Right kidney (tissue), 1 donor: ENCODE measurements around the gene CLDN24.
"Not testable (repeated sequence)": the region's sequence is repeated elsewhere in the genome, so short reads cannot be mapped to it uniquely, and the experiment has no call there.

ENCODE experiments used
- DNase-seq: peaks from one replicate; pipeline ENCODE4 v3.0.0-alpha.2; 2016

The CLDN24 gene

DNA sequence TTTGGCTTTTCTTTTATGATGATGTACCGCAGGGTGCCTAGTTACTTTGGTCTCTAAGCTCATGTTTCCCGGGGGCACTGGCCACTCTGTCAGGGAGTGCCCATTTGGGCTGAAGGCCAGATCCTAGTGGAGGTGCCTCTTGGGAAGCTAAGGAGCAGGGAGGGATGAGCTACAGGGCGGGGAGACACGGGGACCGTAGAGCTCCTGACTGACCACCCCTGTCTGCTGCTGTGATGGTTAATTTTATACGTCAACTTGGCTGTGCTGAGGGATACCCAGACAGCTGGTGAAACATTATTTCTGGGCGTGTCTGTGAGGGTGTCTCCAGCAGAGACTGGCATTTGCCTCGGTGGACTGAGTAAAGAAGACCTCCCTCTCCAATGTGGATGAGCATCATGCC, 24.9 kb upstream of the CLDN24 start:
- no peak for DNase-seq

DNA sequence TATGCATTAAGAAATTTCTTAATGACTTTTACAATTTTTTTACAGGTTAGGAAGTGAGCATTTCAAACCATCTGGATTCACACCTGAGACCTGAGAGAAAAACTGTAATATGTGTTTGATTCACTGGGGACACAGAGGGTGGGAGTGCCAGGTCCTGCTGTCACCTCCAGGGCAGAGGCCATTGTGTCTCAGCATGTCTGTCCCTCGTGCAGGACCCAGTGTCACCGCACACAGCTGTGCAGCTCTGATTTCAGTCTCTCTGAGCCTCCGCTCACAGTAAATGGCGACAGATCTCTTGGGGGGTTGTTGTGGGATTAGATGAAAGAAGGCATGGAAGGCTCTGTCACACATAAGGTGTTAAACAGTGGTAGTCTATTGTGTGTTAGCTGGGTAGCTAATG, 23.0 kb upstream of the CLDN24 start:
- no peak for DNase-seq

DNA sequence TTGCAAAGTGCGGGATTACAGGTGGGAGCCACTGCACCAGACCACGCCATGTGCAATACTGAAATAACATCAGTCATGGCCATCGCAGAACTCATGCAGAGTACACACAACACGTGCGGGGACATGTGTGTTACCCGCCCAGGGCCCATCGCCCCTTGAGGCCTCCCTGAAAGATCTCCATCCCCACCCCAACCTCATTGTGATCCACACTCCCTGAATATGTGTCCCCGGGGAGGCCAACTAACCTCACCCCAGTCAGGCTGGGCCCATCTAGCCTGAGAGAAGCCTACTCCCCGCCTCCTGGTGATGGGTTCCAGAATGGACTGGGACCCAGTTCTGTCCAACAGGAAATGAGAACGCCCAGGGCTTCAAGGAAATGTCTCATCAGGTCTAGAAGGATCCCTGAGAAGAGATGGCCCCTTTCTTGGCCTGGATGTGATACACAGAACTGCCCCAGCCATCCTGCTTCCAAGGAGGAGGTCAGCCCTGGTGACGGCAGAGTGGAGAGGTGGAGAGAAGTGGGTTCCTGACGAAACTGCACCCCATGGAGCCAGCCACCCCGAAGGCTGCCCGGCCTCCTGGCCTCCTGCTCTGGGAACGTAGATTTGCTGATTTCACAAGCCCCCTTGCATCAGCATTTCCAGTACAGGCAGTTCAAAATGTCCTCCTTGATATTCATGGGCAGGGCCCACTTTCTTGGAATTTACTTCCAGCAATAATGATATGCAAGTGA, 22.5 kb upstream of the CLDN24 start:
- DNase-seq: no peak

DNA sequence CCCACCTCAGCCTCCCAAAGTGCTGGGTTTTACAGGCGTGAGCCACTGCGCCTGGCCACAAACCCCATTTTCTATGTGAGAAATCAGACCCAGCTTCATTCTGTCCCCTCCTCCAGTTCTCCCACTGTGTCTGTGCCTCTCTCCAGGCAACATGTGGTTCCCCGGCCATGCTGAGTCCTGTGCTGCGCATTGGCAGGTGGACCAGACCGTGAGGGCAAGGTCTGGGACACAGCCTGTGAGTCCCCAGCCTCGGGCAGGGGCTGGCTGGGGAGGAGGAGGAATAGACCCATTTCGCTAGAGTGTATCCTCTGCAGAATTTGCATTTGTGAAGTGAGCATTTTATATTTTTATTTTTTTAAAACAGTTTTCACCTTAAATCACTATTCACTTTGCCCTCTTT, 21.5 kb upstream of the CLDN24 start:
- DNase-seq: no peak

DNA sequence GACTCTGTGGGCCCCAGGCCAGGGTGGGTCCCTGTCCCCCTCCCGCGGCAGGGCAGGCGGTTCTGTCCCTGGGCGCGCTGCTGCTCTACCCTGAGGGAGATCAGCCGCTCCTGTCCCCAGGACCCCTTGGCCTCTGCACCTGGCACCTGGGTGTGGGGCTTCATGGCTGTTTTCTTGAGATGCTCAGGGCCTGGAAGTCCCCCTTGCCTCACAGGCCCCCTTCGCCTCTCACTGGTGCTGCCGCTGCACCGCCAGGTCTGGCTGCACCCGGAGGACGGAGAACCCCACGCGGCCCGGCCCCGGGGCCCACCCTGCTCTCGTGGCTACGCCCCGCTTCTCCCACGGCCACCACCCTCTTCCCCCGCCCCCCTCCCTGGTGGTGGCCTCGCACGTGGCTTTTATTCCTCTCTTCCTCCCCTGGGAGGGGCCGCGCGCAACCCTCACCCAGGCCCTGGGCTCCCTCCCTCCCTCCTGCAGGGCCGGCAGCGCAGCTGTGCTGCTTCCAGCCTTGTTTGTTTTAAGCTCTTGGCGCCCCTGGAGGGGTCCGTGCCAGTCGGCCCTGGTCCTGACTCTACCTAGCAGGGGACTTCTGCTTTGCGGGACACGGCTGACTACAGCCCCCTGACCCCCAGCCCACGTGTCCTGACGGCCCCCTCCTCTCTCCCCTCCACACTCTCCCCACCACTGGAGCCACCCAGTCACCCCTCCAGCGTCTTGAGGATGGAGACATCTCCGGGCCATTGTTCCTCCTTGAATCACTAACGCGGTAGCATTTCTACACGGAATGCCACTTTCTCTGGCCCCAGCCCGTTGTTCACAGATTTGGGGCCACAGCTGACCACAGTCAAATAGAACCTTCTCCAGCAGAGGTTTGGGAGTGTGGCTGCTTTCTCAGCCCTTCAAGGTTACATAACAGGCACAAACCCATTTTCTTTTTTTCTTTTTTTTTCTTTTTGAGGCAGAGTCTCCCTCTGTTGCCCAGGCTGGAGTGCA, 20.6 kb upstream of the CLDN24 start:
- DNase-seq: peak; percentile 39

DNA sequence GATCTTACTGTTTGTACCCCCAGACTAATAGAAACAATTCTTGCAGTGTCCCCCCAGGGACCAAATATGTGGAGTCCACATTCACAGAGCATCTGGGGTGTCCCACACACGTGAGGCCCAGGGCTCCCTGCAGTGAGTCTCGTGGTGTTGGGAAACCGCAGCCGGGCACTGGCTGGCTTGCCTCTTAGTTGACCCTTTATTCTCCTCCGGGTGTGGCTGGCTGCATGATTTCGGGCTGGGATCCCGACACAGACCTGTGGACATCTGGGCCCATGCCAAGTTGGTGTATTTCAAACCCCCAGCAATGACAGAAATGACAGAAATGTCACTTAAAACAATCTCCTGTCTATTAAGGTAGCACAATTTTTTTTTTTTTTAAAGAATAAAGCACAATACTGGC, 15.6 kb upstream of the CLDN24 start:
- no peak for DNase-seq

DNA sequence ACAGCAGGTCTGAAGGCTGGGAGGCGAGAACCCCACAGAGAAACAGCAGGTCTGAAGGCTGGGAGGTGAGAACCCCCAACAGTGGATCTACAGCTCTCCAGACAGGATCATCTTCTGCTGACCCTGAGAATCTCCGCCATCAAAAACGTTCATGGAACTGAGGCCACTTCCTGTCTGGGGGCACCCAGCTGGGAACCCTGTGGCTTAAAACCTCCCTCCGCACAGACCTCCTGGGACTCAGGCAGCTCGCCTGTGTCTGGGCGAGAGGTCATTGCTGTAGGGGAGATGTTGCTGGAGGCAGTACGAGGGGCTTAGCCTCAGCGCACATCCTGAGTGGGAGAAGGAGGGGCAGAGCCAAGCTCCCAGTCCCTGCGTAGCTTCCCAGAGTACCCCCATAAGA, 15.1 kb upstream of the CLDN24 start:
- DNase-seq: no peak

DNA sequence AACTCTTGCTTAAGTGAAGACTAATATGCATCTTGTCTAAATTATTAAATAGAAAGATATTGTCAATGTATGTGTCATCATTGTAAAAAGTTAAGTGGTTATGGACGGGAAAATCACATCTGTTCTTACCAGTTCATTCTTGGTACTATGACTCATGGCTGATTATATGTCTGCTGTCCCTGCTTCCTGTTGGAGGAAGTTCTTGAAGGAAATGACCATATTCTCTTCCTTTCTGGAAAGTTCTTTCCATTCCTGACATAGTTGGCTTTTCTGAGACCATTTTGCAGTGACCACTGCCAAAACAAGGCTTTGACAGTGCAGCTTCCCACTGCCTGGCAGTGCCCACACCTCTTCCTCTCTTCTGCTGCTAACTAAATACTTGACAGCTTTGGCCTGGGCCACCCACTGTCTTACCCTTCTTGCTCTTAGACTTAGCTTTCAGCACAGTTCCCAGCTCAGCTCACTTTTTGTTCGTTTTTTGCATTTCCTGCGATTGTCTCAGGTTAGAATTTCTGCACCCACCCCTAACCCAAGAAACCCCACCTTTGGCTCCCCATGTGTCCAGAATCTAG, 13.2 kb upstream of the CLDN24 start:
- DNase-seq: no peak

DNA sequence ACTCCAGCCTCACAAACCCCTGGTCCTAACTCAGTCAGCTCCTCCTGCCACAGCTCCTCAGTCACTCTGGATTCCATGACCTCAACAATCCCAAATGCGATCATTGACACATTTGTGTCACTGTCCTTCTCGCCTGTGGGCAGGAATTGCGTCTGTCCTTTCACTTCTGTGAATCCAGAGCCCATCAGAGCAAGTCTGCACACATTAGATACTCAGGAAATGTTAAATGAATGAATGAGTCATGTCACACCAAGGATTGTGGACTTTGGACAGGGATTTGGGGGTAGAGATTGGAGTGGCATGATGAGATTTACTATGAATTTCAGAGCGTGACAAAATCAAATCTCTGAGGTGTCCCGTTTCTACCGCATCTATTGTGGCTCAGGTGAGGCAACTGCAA, 11.8 kb upstream of the CLDN24 start:
- no peak for DNase-seq

DNA sequence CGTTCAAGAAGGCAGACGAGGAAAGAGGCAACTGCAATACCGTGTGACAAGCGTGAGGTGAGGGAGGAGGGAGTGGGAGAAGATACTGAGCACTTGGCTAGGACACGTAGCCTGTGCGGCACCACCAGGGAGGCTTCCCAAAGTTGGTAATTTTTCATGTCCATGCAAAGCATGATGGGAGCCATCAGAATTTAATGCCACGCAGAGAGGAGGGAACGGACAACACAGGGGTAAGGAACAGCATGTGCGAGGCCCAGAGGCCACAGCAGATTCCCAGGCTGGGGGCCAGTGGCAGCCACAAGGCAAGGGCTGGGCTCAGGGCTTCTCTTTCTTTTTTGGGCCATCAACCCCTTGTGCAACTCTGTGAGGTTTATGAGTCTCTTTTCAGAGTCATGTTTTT, 11.0 kb upstream of the CLDN24 start:
- DNase-seq: no peak

DNA sequence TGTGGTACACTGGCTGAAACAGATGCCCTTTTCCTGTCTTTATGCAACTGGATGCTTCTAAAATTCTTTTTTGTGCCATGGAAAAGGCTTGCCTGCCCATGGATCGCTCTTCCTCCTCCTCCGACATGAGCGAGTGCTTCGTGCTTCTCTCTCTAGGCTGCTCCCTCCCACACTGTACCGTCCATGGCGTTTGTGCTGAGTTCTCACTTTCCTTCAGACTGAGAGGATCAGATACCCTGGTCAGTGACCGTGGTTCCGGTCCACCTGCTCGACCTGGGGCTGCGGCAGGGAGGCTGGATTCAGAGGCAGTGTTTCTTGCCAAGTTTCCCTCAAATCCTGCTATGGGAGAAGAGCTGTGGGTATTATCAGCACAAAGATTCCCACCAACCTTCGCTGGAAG, 10.2 kb upstream of the CLDN24 start:
- DNase-seq: peak; percentile 44

DNA sequence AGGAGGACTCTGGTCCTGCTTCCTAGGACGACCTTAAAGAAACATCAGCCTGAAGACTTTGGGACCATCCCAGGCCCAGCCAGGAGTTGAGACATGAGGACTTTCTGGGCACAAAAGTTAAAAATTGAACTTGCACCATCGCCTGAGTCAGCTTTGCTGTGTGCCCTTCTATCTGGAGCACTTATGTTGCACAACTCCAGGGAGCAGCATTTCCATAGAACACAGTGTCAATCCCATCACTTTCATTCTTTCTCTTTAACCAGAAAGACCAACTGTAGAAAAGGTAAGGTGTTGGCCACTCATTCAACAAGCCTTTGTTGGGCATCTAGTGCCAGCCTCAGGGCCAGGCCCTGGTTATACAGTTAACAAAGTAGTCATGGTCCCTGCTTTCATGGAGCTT, 8.6 kb upstream of the CLDN24 start:
- DNase-seq: no peak

DNA sequence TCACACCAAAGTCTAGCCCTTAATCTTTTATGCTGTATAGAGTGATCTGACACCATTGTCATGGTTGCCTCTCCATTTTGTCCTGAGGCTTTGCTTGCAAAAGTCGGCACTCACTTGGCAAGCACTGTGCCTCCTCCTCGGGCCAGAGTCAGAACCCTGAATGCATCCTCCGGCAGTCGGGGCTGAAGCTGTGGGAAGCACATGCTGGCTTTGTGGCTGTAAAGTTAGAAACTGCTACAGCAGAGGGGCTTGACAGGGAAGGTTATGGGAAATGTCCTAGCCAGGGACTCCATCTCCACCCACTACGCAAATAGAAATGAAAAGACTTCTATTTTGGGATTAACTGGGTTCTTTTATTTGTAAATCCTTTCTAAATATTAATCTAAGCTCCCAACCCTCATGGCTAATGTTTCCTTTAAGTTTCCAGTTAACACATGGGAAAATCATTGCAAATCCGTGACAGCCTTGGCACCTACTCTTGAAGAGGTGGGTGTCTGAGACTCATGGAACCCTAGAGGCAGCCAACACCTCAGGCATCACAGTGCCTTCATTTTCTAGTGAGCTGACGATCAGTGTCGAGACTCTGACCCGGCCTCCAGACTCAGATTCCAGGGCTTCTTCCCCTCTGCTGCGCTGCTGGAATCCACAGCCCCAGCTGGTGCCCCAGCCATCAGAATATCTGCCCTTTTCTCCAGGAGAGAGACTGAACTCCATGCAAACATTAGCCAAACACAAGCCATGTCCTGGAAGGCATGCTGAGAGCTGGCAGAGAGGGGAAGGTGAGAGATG, 7.9 kb upstream of the CLDN24 start:
- DNase-seq: no peak

DNA sequence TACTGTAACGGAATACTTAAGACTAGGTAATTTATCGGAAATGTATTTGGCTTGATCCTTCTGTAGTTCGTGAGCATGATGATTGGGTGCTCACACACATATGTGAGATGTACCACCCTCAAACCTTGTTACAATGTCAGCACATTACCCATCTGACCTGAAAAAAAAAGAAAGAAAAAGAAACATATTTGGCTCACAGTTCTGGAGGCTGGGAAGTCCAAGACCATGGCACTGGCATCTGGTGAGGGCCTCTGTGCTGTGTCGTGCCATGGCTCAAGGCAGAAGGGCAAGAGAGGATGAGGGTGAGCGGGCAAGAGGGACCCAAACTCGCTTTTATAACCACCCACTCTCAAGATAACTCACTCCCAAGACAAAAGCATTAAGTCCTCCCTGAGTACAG, 7.0 kb upstream of the CLDN24 start:
- no peak for DNase-seq

DNA sequence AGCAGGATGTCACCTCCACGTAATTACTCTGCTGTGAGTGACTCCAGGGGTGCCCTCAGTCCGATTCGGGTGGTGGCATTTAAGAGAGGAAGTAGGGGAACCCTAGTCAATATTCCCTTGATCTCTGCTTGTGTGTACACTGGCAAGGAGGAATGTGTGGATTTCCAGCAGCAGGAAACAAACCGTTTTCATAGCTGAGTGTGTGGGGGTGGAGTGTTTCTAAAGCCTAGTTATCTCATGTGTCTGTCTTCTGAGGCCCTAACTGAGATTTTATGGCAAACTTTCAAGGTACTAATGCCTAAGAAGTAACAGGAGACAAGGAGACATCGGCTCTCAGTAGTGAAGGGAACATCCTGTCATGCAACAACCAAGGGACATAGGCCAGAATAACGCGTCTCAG, 6.6 kb upstream of the CLDN24 start:
- no peak for DNase-seq

DNA sequence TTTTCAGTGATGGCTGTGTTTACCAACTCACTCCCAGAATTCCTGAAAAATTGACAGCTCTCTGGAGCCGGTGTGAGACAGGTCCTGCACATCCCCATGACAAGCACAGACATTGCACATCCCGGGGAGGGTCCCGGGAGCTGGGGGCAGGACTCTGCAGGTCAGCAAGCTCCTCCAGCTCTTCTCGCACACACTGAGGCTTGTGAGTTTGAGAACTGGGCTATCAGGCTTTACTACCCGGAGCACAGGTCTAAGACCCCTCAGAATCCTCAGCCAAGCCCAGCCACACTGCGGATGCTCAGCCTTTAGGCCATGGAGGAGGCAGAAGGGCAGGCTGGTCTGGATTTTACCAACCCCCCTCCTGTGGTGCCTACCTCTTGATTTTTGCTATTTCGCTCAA, 5.6 kb upstream of the CLDN24 start:
- DNase-seq: no peak

DNA sequence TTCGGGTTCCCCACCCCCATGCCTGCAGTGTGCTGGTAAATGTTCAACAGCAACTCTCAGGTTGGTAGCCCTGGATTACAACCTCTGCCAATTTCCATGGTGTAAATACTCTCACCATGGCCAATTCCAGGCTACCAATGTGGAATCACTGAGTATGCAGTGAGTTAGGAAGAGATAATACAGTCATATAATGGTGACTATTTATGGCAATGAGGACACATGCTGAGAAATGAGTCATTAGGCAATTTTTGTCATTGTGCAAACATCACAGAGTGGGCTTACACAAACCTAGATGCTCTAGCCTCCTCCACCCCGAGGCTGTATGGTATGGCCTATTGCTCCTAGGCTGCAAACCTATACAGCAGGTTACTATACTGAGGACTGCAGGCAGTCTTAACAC, 4.6 kb upstream of the CLDN24 start:
- no peak for DNase-seq

DNA sequence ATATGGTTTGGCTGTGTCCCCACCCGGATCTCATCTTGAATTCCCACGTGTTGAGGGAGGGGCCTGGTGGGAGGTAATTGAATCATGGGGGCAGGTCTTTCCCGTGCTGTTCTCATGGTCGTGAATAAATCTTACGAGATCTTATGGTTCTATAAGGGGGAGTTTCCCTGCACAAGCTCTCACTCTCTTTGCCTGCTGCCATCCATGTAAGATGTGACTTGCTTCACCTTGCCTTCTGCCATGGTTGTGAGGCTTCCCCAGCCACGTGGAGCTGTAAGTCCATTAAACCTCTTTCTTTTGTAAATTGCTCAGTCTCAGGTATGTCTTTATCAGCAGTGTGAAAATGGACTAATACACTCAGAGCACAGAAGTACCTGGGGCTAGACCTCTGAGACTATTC, 4.2 kb upstream of the CLDN24 start:
- DNase-seq: not testable (repeated sequence)

DNA sequence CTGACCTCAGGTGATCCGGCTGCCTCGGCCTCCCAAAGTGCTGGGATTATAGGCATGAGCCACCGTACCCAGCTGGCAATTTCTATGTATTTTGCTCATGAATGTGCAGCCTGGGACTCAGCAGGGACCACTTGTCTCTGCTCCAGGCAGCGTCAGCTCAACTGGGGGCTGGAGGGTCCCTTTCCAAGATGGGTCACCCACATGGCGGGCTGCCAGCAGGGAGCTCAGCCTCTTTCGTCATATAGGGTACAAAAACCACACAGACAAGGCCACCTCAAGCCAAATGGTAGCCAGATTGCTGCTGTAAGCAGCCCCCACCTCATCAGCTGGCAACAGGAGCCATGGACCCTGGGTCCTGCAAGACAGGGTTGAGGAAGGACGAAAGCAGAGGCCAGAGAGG, 2.4 kb upstream of the CLDN24 start:
- DNase-seq: no peak

DNA sequence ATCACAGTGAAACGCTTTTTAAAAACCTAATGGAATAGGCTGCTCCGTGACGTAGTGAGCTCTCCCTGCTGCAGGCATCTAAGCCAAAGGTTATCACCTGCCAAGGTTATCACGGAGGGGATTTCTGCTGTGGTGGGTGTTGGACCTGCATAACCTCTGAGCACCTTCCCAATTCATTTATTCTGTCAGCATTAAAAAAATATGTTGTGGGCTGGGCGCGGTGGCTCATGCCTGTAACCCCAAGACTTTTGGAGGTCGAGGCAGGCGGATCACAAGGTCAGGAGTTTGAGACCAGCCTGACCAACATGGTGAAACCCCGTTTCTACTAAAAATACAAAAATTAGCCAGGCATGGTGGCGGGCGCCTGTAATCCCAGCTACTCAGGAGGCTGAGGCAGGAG, 1.8 kb upstream of the CLDN24 start:
- DNase-seq: not testable (repeated sequence)

DNA sequence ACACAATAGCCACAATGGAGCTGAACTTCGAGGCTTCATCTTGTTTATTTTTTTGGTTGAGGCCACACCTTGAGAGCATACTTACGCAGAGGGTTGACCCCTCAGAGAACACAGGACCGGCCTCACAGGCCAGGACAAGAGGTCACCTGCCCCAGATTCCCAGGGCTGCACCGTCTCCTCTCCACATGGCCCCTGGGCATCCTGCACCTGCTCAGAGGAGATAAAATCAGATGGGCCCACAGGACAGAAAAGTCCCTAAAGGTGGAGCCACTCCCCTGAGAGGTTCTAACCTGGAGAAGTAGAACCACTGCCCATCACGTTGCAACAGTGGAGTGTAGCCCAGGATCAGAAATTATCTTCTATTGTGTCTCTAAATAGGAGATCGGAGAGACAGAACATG, 1.1 kb upstream of the CLDN24 start:
- no peak for DNase-seq

DNA sequence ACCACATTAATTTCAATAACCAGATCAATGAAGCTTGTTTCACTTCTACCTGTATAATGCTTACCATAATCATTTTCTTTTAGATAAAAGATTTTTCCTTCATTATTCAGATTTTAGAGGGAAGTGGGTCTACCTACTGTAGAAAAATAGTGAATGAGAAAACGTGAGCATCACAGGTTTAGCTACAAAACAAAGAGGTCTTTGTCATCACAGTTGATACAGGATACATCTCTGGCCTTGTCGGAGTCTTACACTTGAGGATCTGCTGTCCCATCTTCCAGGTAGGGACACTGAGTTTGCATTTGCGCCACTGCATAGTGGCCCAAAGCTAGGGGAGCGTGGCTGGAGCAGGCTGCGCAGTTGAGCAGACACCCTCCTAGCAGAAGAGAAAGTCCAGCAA, 710 bp downstream of the CLDN24 start:
- no peak for DNase-seq

DNA sequence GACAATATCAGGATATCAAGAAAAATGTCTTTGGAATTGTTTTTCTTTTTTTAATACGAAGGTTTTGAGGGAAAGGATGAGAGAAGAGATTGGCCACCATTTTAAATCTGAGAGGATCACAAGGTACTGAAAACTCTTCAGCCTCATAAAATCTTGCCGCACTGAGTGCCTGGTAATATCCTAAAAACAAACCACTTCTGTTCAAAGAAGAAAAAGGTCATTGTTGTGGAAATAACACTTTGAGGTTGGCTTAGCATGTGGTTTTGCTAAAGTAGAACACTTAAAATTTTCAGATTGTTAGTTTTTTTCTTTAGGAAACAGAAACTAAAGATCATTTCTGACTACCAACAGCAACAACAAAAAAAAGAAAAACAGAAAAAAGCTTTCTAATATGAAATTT, 1.1 kb downstream of the CLDN24 start:
- no peak for DNase-seq
